GM10266 (cell line): ENCODE data around the gene PCP2.
"Not testable (repeated sequence)": the region's sequence is repeated elsewhere in the genome, so short reads cannot be mapped to it uniquely, and the experiment has no call there.

ENCODE experiments used
- DNase-seq: peaks from one replicate; pipeline ENCODE4 v3.0.0; 2012; ENCODE audit errors: extremely low spot score
- CTCF ChIP-seq: IDR thresholded peaks from 2 replicates; pipeline ENCODE4 v1.5.1; 2012; ENCODE audit warnings: mild to moderate bottlenecking, low read depth; ENCODE audit not compliant: control insufficient read depth, insufficient read depth; ENCODE audit errors: missing control alignments

Gene PCP2

GRCh38 chr19:7647156-7647555 lies 13.6 kb upstream of the PCP2 start:
- TF ChIP-seq CTCF, result no peak
- no peak for DNase-seq

- TF ChIP-seq CTCF, result no peak
- no peak for DNase-seq
These were observed 12.8 kb upstream of the PCP2 start for GRCh38 chr19:7646426-7646700.

GRCh38 chr19:7645656-7646425 lies 12.3 kb upstream of the PCP2 start:
- TF ChIP-seq CTCF, result no peak
- no peak for DNase-seq

- no peak for TF ChIP-seq CTCF
These were observed 11.6 kb upstream of the PCP2 start for GRCh38 chr19:7645163-7645562.

GRCh38 chr19:7644550-7644877 lies 11.0 kb upstream of the PCP2 start:
- no peak for DNase-seq
- TF ChIP-seq CTCF, result no peak

More at GRCh38 chr19:7645163-7645562, 11.6 kb upstream of the PCP2 start:
- DNase-seq, result no peak

GRCh38 chr19:7643629-7644549 lies 10.4 kb upstream of the PCP2 start:
- not testable (repeated sequence) for DNase-seq

- TF ChIP-seq CTCF, result no peak
- DNase-seq, result no peak
These were observed 9.5 kb upstream of the PCP2 start for GRCh38 chr19:7643031-7643415.
